Tibial nerve (tissue), 4 donors: ENCODE data around the gene POP7. TPM values are rescaled to one million over a fixed set of nuclear protein-coding genes. Genes with fewer than 3 reads are reported as not detected.

Experiments used
- DNase-seq, 2 donors: peaks; one replicate each; pipeline ENCODE4 v3.0.0-alpha.2; 2019; ENCODE audit warnings: low spot score in 2 of 2
- H3K27ac ChIP-seq, 4 donors: fragments of 200-600 bp; sonication (generic) in 3 of 4; one replicate each; pipeline ENCODE4 v1.5.1; 2017 to 2019; ENCODE audit warnings: mild to moderate bottlenecking in 1 of 4
- H3K27me3 ChIP-seq, 2 donors: fragments of 200-600 bp; sonication (generic) in 1 of 2; one replicate each; pipeline versions ENCODE4 v1.5.1 to v1.6.0; 2017 to 2019
- H3K36me3 ChIP-seq, 3 donors: fragments of 200-600 bp; sonication (generic); one replicate each; pipeline ENCODE4 v1.5.1; 2018 to 2019
- H3K4me1 ChIP-seq, 4 donors: fragments of 200-600 bp; sonication (generic) in 3 of 4; one replicate each; pipeline ENCODE4 v1.5.1; 2017 to 2019
- H3K4me3 ChIP-seq, 4 donors: fragments of 200-600 bp; sonication (generic) in 3 of 4; one replicate each; pipeline ENCODE4 v1.5.1; 2017 to 2019; ENCODE audit warnings: mild to moderate bottlenecking in 1 of 4, moderate library complexity in 1 of 4
- H3K9me3 ChIP-seq, 4 donors: fragments of 200-600 bp; sonication (generic) in 3 of 4; one replicate each; pipeline ENCODE4 v1.5.1; 2017 to 2019
- CTCF ChIP-seq, 5 experiments: fragments of 200-600 bp in 3 of 5; fragments of 450-650 bp in 2 of 5; sonication (generic) in 3 of 5; IDR thresholded peaks; one replicate each; pipeline ENCODE4 v1.5.1; 2016 to 2019; ENCODE audit warnings: antibody characterized with exemption in 5 of 5, mild to moderate bottlenecking in 3 of 5, moderate library complexity in 2 of 5
- EP300 ChIP-seq, 2 donors: sonication (generic); formaldehyde crosslinking; IDR thresholded peaks; one replicate each; pipeline ENCODE4 v1.6.1; 2017; ENCODE audit warnings: antibody characterized with exemption in 2 of 2, mild to moderate bottlenecking in 1 of 2
- POLR2A ChIP-seq, 2 donors: fragments of 450-650 bp; IDR thresholded peaks; one replicate each; pipeline ENCODE4 v1.6.1; 2017; ENCODE audit warnings: antibody characterized with exemption in 2 of 2, mild to moderate bottlenecking in 2 of 2, moderate library complexity in 2 of 2
- WGBS, 2 donors: methylation state at CpG; one replicate each; pipeline ENCODE4 v1.1.5; 2018; 5-methylcytosine and 5-hydroxymethylcytosine counted together
- total RNA-seq, 4 donors: library from RNA; depleted of rRNA; stranded (reverse); fragments of >200 nt; gene quantifications; one replicate each; pipeline ENCODE4 v1.1.0, GENCODE V29; 2016

POP7 gene
- total RNA-seq, 4 donors from 2014 or later, result 23.1 to 50.7 (median 35.6) TPM

GRCh38 chr7:100678291-100678984, 27.5 kb upstream of the POP7 start:
- WGBS, 2 donors, result 73 to 74% methylated on average over 32 to 35 of the region's 35 CpGs
- Histone ChIP-seq H3K36me3 (peaks cover 10 to 57% (median 27%) of the 10 kb centered on the region in 3 donors), H3K4me3 (no peak overlapping the region), H3K4me1 (peaks cover 0 to 69% (median 35%) of the 10 kb centered on the region in 4 donors), H3K9me3 (no peaks in the 10 kb centered on the region), H3K27me3 (no peaks in the 10 kb centered on the region), H3K27ac (peak overlapping the region in 3 of 4 donors; percentile 78 to 99 (median 95))
- no peak for DNase-seq
- TF ChIP-seq POLR2A (IDR thresholded peaks at IDR 0.05) (no peak), EP300 (IDR thresholded peaks at IDR 0.05) (no peak), CTCF (IDR thresholded peaks at IDR 0.05) (no peak)

- Histone ChIP-seq H3K9me3 (no peaks in the 10 kb centered on the region), H3K4me1 (peaks cover 0 to 69% (median 35%) of the 10 kb centered on the region in 4 donors), H3K4me3 (no peak overlapping the region), H3K36me3 (peaks cover 16 to 66% (median 35%) of the 10 kb centered on the region in 3 donors), H3K27ac (peak overlapping the region; percentile 68 to 99 (median 86)), H3K27me3 (no peaks in the 10 kb centered on the region)
- no peak for TF ChIP-seq CTCF (IDR thresholded peaks at IDR 0.05)
- TF ChIP-seq EP300 (IDR thresholded peaks at IDR 0.05), result no peak
- TF ChIP-seq POLR2A (IDR thresholded peaks at IDR 0.05), result no peak
- 56 to 57% methylated on average over 13 of the region's 13 CpGs for WGBS, 2 donors
- no peak for DNase-seq
Observed at GRCh38 chr7:100679129-100679926, 26.6 kb upstream of the POP7 start.

GRCh38 chr7:100679927-100680575, 25.9 kb upstream of the POP7 start:
- Histone ChIP-seq H3K27ac (peak overlapping the region; percentile 68 to 99 (median 86)), H3K4me3 (no peak overlapping the region), H3K36me3 (peaks cover 19 to 73% (median 42%) of the 10 kb centered on the region in 3 donors), H3K4me1 (peaks cover 0 to 69% (median 35%) of the 10 kb centered on the region in 4 donors), H3K9me3 (no peaks in the 10 kb centered on the region), H3K27me3 (no peaks in the 10 kb centered on the region)
- WGBS, 2 donors, result 31 to 35% methylated on average over 11 to 13 of the region's 13 CpGs
- TF ChIP-seq POLR2A (IDR thresholded peaks at IDR 0.05) (no peak), CTCF (IDR thresholded peaks at IDR 0.05) (no peak), EP300 (IDR thresholded peaks at IDR 0.05) (peak in 1 of 2 donors; percentile 72)
- DNase-seq, result peak; percentile 59 to 86

GRCh38 chr7:100680576-100681271, 25.2 kb upstream of the POP7 start:
- TF ChIP-seq CTCF (IDR thresholded peaks at IDR 0.05), result no peak
- no peak for TF ChIP-seq EP300 (IDR thresholded peaks at IDR 0.05)
- TF ChIP-seq POLR2A (IDR thresholded peaks at IDR 0.05), result no peak
- Histone ChIP-seq H3K9me3 (no peaks in the 10 kb centered on the region), H3K27me3 (no peaks in the 10 kb centered on the region), H3K36me3 (peaks cover 19 to 80% (median 45%) of the 10 kb centered on the region in 3 donors), H3K4me1 (peaks cover 0 to 67% (median 35%) of the 10 kb centered on the region in 4 donors), H3K27ac (peak overlapping the region; percentile 68 to 99 (median 86)), H3K4me3 (no peak overlapping the region)
- DNase-seq, result no peak
- 48 to 60% methylated on average over 15 to 18 of the region's 18 CpGs for WGBS, 2 donors
